Lower lobe of right lung (tissue), 2 donors: ENCODE measurements around the gene GABPB1. TPM values are rescaled to one million over a fixed set of nuclear protein-coding genes. Genes with fewer than 3 reads are reported as not detected.

Experiments used
- ATAC-seq, 2 donors: fragments of 200-7000 bp; cut with Tn5 transposase; one replicate each; pipeline ENCODE4 v1.9.1; 2020 to 2022; ENCODE audit warnings: mild to moderate bottlenecking in 2 of 2, moderate library complexity in 2 of 2
- DNase-seq: peaks from one replicate; pipeline ENCODE4 v3.0.0-alpha.2; 2020
- H3K27ac ChIP-seq: fragments of 200-600 bp; one replicate; pipeline ENCODE4 v1.8.0; 2022
- H3K27me3 ChIP-seq: fragments of 200-600 bp; one replicate; pipeline ENCODE4 v1.8.0; 2022; ENCODE audit warnings: low read depth
- H3K36me3 ChIP-seq: fragments of 200-600 bp; one replicate; pipeline ENCODE4 v1.8.0; 2022; ENCODE audit warnings: mild to moderate bottlenecking
- H3K4me1 ChIP-seq: fragments of 200-600 bp; one replicate; pipeline ENCODE4 v1.8.0; 2022
- H3K4me3 ChIP-seq: fragments of 200-600 bp; one replicate; pipeline ENCODE4 v1.8.0; 2022; ENCODE audit warnings: mild to moderate bottlenecking
- H3K9me3 ChIP-seq: fragments of 200-600 bp; one replicate; pipeline ENCODE4 v1.8.0; 2022
- intact Hi-C: fragments of 100-400 bp; cut with DNase I; formaldehyde crosslinking; loops from one replicate; pipeline ENCODE4 v1.11.0; 2022
- total RNA-seq: library from RNA; stranded (reverse); fragmentation: NEBNext Ultra II Directional; extraction: Animal tissue kit (Norgen Biotek cat#: 25700); gene quantifications from one replicate; pipeline ENCODE4 v1.2.1, GENCODE V29; 2021
- TF ChIP-seq, protein P1 (sequence below): fragments of 200-600 bp; IDR thresholded peaks from one replicate; pipeline ENCODE4 v1.8.0; 2022; ENCODE audit warnings: antibody characterized with exemption, mild to moderate bottlenecking
- donor health status: DM: no; HTN: yes; CAD: no; lungs with severe emphysema.

The GABPB1 gene
- total RNA-seq, 1 donor from 2014 or later: 17.8 TPM

DNA sequence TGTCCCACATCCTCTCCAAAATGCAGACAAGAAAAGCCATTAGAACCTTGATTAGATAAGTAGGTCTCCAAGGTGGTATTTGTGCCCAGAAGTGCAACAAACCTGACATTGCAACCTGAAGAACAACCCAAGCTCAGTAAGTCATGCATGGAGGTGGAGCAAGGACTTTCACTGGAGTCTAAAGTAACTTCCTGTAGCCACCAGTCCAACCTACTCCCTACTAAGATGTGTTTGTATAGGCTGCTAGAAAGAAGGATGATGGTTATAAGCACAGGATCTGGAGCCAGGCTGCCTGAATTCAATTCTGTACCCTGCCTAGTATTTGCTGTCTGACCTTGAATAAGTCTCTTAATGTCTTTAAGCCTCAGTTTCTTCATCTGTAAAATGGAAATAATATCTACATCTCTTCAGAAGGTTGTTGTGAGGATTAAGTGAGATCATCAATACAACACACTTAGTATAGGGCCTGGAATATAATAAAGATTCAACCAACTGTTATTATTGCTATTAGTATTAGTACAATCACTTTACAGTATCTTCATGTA, 121.7 kb downstream of the GABPB1 start:
- no peaks in the 10 kb centered on the region for H3K36me3 ChIP-seq
- no peaks in the 10 kb centered on the region for H3K9me3 ChIP-seq
- TF ChIP-seq, protein P1, sequence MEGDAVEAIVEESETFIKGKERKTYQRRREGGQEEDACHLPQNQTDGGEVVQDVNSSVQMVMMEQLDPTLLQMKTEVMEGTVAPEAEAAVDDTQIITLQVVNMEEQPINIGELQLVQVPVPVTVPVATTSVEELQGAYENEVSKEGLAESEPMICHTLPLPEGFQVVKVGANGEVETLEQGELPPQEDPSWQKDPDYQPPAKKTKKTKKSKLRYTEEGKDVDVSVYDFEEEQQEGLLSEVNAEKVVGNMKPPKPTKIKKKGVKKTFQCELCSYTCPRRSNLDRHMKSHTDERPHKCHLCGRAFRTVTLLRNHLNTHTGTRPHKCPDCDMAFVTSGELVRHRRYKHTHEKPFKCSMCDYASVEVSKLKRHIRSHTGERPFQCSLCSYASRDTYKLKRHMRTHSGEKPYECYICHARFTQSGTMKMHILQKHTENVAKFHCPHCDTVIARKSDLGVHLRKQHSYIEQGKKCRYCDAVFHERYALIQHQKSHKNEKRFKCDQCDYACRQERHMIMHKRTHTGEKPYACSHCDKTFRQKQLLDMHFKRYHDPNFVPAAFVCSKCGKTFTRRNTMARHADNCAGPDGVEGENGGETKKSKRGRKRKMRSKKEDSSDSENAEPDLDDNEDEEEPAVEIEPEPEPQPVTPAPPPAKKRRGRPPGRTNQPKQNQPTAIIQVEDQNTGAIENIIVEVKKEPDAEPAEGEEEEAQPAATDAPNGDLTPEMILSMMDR: no peak

DNA sequence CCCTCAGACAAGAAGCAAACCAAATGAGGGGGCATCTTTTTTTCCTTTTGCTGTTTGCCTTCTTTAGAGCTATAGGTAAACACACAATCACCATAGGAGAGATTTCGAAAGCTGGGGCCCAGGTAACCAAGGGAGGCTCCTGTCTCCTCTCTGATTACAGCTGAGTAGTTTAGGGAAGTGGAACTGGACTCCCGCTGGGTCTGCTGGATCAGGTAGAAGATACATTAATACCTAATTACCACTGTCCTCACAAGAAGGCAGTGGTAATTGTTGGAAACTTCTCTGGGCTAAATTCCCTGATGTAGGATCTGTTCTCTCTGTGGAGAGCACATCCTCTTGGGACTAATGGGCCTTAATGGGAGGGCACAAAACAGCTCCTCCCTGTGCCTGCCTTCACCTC, 122.2 kb downstream of the GABPB1 start:
- Histone ChIP-seq H3K27ac (no peak overlapping the region), H3K36me3 (no peaks in the 10 kb centered on the region), H3K4me3 (no peak overlapping the region), H3K9me3 (no peaks in the 10 kb centered on the region), H3K27me3 (no peaks in the 10 kb centered on the region), H3K4me1 (no peaks in the 10 kb centered on the region)
- TF ChIP-seq, protein P1: no peak
- intact Hi-C loops: no loop called here
- ATAC-seq: no peak
- no peak for DNase-seq

More for the DNA sequence above, 121.7 kb downstream of the GABPB1 start:
- ATAC-seq (no peak), DNase-seq (no peak)
- intact Hi-C loops: no loop called here
- Histone ChIP-seq H3K27me3 (no peaks in the 10 kb centered on the region), H3K4me1 (no peaks in the 10 kb centered on the region), H3K27ac (no peak overlapping the region), H3K4me3 (no peak overlapping the region)

DNA sequence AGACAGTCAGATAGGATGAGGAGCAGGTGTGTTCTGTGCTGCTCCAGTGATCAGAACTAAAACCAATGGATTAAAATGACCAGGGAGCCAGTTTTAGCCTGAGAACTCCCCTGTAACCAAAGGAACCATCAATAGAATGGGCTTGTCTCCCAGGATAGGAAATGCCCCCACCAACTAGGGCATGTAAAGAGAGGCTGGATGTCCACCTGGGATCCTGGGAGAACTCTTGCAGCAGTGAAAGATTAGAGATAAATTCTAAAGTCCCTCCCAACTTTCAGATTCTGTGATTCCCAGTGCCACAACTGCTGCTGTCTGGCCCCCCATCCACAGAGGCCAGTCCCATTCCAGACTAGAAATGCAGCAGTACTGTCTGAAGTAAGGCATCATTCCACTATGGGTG, 123.2 kb downstream of the GABPB1 start:
- ATAC-seq (no peak), DNase-seq (no peak)
- Histone ChIP-seq H3K27me3 (no peaks in the 10 kb centered on the region), H3K9me3 (no peaks in the 10 kb centered on the region), H3K36me3 (no peaks in the 10 kb centered on the region), H3K4me3 (no peak overlapping the region), H3K4me1 (no peaks in the 10 kb centered on the region), H3K27ac (no peak overlapping the region)
- intact Hi-C loops: no loop called here
- TF ChIP-seq, protein P1: no peak

DNA sequence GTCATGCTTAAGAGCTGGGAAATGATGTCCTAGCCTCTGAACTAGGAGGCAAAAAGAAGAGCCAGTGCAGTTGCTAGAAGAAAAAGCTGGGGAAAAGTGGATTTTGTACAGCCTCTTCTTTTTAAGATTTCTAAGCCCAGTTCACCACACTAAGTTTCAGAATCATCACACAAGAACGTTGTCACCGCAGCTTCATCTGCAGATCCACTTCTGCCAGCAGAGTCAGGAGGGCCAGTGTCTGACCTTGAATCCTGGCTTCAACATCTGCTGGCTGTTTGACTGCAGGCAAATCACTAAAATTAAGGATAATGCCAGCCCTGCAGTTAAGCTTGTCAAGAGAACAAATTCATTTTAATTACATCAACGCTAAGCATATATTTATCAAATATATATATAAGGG, 125.7 kb downstream of the GABPB1 start:
- no peak overlapping the region for H3K27ac ChIP-seq
- no peak for ATAC-seq

DNA sequence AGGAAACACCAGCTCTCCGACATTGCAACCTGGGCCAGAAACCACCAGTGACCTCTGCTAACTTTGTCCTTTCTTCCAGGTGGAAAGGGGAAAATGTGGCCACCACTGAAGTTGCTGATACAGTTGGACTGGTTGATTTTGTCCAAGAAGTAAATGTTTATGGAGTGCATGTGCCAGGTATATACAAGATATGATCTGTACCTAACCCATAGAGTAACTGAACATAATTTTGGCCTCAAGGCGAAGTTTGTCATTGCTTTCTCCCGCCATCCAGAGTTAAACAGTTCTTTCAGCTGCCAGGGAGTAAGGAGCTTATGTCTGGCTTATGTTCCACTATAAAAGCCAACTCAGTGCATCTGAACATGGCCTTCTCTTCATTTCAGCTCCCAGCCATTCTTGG, 126.1 kb downstream of the GABPB1 start:
- Histone ChIP-seq H3K4me1 (no peaks in the 10 kb centered on the region), H3K9me3 (no peaks in the 10 kb centered on the region), H3K27me3 (no peaks in the 10 kb centered on the region), H3K27ac (no peak overlapping the region), H3K4me3 (no peak overlapping the region), H3K36me3 (no peaks in the 10 kb centered on the region)
- ATAC-seq (no peak), DNase-seq (no peak)
- TF ChIP-seq, protein P1: no peak
- intact Hi-C loops: no loop called here

More for the DNA sequence above, 125.7 kb downstream of the GABPB1 start:
- TF ChIP-seq, protein P1: no peak
- Histone ChIP-seq H3K4me1 (no peaks in the 10 kb centered on the region), H3K9me3 (no peaks in the 10 kb centered on the region), H3K4me3 (no peak overlapping the region), H3K27me3 (no peaks in the 10 kb centered on the region), H3K36me3 (no peaks in the 10 kb centered on the region)
- intact Hi-C loops: no loop called here
- no peak for DNase-seq

DNA sequence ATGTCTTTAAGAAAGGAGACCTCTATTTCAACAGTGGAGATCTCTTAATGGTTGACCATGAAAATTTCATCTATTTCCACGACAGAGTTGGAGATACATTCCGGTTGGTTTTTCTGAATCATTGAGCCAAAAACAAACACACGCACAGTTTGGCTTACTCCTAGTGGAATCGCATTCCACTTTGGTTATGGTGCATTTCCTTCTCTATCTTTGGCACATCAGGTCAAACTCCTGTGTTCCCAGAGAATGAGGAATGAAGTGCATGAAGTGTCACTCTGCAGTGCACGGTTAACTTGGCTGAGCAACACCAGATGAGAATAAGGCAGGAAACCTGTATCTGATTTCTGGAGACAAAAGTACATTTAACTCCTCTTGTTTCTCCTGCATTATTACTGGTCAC, 127.9 kb downstream of the GABPB1 start:
- no peaks in the 10 kb centered on the region for H3K9me3 ChIP-seq
- no peaks in the 10 kb centered on the region for H3K4me1 ChIP-seq
- no peaks in the 10 kb centered on the region for H3K27me3 ChIP-seq
- no peak overlapping the region for H3K27ac ChIP-seq
- H3K4me3 ChIP-seq: no peak overlapping the region
- DNase-seq (no peak), ATAC-seq (no peak)
- H3K36me3 ChIP-seq: no peaks in the 10 kb centered on the region
- TF ChIP-seq, protein P1: no peak
- intact Hi-C loops: no loop called here
